SH-SY5Y (cell line): ENCODE data around the gene MED29.
A peak's percentile ranks its signal among the peaks of the same experiment; 100 is the strongest.

Experiments
- GATA2 ChIP-seq: IDR thresholded peaks from 2 replicates; pipeline ENCODE4 v1.6.1; 2011; ENCODE audit warnings: mild to moderate bottlenecking, low read depth, low read length
- GATA3 ChIP-seq: IDR thresholded peaks from 2 replicates; pipeline ENCODE4 v1.6.1; 2011; ENCODE audit warnings: low read depth, mild to moderate bottlenecking, low read length, moderate library complexity

The MED29 gene

DNA sequence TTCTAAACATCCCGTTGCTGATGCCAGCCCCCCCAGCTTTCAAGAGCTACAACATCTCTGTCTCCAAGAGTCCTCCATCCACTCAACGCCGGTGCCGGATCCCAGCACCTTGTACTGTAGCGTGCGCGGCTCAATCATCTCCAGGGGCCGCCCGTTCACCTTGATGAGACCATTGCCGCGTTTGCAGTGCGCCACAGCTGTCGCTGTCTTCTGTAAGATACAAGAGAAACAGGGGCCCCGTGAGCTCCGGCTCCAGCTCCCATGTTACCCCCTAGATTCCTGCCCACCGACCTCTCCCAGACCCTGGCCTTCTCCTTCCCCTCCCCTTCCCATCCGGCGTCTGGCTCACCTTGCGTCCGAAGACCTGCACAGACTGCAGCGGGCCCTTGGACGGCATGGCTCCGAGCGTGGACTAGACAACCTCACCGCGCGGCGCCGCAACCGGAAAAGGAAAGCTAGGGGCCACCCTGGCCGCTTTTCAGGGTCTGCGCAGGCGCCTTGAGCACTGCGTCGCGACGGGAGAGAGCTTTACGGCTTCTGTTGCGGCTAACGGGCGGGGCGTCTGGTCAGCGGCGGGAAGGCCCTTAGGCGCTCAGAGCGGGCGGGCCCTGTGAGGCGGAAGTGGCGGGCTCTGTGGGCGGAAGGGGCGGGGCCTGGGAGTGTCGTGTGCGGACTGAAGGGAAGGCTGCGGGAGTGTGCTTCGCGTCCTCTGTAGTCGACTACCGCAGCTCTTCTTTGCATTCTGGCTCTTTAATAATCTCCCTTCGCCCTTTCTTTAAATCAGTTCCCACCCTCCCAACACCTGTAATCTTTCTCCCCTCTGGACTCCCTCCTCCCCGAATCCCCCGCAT, 44.5 kb downstream of the MED29 start, which contains the start of gene RPS16:
Gene RPS16, minus strand, starts transcription at position 451 of the 851 bp plus-strand sequence. Its CDS starts 54 bp downstream, at position 397.
- TF ChIP-seq GATA3, result no peak
- TF ChIP-seq GATA2, result no peak

DNA sequence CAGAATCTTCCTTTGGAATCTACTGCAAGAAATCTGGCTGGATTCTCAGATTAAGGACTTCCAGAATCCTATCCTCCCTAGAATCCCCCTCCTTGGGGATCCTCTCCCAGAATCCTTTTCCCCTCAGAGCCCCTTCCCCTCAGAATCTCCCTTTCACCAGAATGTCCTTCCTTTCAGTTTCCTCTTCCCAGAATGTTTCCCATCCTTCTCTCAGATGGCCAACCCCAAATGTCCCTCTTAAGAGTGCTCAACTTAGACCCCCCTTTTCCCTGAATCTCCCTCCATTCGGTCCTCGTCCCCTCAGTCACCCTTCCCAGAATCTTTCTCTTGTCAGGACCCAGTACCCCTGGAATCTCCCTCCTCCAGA, 45.2 kb downstream of the MED29 start:
- TF ChIP-seq GATA2 (no peak), GATA3 (no peak)

DNA sequence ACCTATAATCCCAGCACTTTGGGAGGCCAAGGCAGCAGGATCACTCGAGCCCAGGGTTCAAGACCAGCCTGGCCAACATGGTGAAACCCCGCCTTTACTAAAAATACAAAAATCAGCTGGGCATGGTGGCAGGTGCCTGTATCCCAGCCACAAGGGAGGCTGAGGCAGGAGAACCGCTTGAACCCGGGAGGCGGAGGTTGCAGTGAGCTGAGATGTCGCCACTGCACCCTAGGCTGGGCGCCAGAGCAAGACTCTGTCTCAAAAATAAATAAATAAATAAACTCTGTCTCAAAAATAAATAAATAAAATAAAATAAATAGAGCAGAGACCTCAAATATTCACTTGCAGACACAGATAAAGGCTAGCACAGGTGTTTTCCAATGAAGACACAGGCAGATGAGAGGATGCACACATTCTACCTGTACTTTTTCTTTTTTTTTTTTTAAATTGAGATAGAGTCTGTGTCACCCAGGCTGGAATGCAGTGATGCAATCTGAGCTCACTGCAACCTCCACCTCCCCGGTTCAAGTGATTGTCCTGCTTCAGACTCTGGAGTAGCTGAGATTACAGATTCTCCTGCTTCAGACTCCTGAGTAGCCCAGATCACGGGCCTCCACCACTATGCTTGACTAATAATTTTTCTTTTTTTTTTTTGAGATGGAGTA, 47.2 kb downstream of the MED29 start:
- TF ChIP-seq GATA2 (no peak), GATA3 (no peak)

DNA sequence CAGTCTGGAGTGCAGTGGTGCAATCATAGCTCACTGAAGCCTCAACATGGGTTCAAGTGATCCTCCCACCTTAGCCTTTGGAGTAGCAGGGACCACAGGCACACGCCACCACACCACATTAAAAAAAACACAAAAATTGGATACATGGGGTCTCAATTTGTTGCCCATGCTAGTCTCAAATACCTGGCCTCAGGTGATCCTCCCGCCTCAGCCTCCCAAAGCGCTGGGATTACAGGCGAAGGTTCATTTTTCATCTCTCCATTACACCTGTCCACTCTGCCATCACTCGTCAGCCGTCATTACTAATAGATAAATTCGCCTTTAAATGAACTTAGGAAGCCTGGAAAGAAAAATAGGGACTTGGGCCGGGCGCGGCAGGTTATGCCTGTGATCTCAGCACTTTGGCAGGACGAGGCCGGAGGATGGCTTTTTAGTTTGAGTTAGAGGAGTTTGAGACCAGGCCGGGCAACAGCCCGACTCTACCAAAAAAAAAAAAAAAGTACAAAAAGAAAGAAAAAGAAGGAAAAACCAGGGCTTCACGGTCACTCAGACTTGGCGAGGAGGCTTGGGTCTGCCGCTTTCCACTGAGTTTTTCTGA, 53.5 kb downstream of the MED29 start:
- TF ChIP-seq GATA3, result no peak
- TF ChIP-seq GATA2, result no peak

DNA sequence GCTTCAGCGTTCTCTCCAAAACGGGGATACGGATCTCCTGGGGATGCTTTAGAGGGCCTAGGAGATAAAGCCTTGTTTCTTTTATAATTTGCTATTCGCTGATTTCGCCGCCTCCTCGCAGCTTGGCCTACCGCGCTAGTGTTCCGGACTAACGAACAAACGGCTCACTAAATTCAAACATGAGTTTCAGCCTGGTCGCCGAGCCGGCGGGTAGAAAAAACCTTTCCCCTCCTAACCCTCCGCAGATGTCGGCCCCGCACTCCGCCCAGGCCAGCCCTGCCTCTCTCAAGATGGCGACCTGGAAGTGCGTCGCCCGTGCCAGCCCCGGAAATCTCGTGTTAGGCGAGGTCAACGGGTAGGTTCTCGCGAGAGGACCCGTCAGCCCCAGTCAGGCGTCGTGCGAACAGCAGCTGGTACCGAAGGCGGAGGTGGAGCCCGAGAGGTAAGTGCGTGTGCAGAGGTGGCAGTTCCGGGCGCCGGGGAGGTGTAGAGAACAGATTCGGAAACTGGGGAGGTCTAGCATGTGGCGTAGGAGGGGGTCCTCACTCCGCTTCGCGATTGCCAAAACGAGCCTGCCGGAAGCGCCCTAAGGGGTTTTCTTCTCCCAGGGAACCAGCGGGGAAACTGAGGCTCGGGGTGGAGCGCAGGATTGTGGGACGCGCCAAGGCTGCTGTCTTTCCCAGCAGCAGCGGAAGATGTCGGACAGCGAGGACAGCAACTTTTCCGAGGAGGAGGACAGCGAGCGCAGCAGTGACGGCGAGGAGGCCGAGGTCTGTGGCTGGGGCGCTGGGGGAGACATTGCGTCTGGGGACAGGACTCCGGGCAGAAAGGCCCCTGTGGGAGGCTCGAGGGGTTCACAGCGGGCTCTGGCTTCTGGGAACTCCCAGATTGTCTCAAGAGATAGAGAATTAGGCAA, 54.3 kb downstream of the MED29 start, which contains the start of gene SUPT5H:
Gene SUPT5H, plus strand, starts transcription at position 387 of the 916 bp plus-strand sequence. Its CDS starts 309 bp downstream, at position 696.
- TF ChIP-seq GATA2, result 0 out of 2 replicates have a peak, but pooled peaks have one; percentile 28
- no peak for TF ChIP-seq GATA3

DNA sequence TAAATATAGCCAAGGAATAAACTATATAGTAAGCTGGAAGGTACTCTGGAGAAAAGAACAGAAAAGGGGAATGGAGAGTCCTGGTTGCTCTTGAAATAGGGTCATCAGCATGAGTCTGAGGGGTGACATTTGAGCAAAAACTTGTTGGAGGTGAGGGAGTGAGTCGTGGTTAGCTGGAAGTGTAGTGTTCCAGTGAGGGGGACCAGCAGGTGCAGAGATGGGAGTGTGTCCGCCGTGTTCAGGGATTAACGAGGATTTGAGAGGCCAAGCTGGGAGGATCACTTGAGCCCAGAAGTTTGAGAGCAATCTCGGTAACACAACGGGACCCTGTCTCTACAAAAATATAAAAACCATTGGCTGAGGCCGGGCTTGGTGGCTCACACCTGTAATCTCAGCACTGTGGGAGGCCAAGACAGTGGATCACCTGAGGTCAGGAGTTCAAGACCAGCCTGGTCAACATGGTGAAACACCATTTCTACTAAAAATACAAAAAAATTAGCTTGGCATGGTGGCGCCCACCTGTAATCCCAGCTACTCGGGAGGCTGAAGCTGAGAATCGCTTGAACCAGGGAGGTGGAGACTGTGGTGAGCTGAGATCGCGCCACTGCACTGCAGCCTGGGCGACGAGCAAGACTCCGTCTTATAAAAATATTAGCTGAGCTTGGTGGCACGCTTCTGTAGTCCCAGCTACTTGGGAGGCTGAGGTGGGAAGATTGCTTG, 55.3 kb downstream of the MED29 start:
- no peak for TF ChIP-seq GATA3
- TF ChIP-seq GATA2, result no peak

DNA sequence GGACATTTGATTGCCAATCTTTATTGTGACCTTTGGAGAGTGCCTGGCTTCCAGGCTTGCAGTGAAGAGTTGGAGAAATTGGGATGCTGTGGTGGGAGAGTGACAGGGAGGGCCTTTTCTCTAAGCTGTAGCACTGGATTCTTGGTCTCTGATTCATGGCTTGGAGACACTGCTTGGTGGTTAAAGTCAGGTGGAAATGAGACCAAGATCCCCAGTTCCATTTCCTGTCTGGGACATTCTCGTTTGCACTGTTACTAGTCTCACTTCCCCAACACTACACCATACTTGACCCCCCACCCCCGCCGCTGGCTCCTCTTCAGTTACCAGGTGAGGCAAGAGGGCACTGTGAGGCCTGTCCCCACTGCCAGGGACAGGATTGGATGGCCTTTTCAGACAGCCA, 57.1 kb downstream of the MED29 start:
- TF ChIP-seq GATA3 (no peak), GATA2 (no peak)

DNA sequence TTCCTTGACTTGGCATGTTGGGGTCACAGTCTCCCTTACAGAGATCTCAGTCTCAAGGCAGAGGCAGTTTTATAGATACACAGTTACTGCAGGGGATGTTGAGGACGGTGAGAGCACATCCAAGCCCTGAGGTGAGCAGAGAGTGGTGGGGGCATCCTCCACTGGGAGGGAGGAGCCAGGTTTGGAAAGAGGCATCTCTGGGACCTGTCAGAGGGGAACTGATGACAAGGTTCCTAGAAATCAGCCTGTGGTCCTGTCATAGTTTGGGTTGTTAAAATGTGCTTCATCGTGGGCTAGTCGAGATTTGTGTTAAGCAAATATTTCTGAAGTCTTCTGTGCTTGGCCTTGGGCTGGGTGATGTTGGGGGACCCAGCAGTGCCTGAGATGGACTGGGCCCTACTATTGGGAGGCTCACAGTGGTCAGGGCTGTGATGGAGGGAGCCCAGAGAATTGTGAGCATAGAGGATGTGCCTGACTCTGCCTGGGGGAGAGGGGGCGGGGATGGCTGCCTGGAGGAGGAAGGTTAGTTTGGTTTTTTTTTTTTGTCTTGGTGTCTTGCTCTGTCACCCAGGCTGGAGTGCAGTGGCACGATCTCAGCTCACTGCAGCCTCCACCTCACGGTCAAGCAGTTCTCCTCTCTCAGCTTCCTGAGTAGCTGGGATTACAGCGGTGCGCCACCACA, 58.1 kb downstream of the MED29 start:
- TF ChIP-seq GATA2 (no peak), GATA3 (no peak)
